ENCODE measurements around the gene BICRA. TPM values are rescaled to one million over a fixed set of nuclear protein-coding genes. Genes with fewer than 3 reads are reported as not detected.

The BICRA gene
- polyA plus RNA-seq, 3 donors: 0.08 to 4.6 TPM; not detected in 1

DNA sequence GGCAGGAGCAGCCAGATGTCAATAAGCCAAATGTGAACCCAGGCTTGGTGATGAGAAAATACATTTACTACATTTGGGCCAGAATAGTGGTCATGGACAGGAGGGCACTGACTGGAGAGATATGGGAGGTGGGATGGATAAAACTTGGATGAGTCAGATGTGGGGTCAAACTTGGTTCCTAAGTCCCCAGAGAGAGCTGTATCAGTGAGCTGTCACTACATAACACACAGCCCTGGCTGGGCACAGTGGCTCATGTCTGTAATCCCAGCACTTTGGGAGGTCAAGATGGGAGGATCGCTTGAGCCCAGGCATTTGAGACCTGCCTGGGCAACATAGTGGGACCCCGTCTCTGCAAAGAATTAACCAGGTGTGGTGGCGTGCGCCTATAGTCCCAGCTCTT lies 52.7 kb downstream of the BICRA start:
- Mint-ChIP-seq H3K4me3 (no peak overlapping the region), H3K4me1 (peaks cover 51% of the 10 kb centered on the region), H3K27me3 (ENCODE audit: low read depth in 3 of 3) (peaks cover 0 to 2% (median 0%) of the 10 kb centered on the region in 3 donors), H3K9me3 (peaks cover 0 to 2% (median 0%) of the 10 kb centered on the region in 7 donors), H3K36me3 (peaks cover 24 to 36% of the 10 kb centered on the region in 2 donors), H3K27ac (peak overlapping the region in 6 of 7 donors; percentile 51 to 96 (median 92))
- intact Hi-C loops (cut with micrococcal nuclease): loop anchor here (5.0 kb wide), 2 partner anchors 49 to 54 kb away; partner anchors contain the start of gene BICRA (in 1 of the 2)
- TF ChIP-seq, protein P1, sequence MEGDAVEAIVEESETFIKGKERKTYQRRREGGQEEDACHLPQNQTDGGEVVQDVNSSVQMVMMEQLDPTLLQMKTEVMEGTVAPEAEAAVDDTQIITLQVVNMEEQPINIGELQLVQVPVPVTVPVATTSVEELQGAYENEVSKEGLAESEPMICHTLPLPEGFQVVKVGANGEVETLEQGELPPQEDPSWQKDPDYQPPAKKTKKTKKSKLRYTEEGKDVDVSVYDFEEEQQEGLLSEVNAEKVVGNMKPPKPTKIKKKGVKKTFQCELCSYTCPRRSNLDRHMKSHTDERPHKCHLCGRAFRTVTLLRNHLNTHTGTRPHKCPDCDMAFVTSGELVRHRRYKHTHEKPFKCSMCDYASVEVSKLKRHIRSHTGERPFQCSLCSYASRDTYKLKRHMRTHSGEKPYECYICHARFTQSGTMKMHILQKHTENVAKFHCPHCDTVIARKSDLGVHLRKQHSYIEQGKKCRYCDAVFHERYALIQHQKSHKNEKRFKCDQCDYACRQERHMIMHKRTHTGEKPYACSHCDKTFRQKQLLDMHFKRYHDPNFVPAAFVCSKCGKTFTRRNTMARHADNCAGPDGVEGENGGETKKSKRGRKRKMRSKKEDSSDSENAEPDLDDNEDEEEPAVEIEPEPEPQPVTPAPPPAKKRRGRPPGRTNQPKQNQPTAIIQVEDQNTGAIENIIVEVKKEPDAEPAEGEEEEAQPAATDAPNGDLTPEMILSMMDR (IDR thresholded peaks at IDR 0.05): no peak
- no peak overlapping the region for H3K4me2 ChIP-seq (replicated peaks; ENCODE audit: extremely low read depth, low read length, poor library complexity, severe bottlenecking)
- H3K79me2 ChIP-seq (ENCODE audit: insufficient read depth, low read length): peaks cover 68% of the 10 kb centered on the region
- no peak overlapping the region for H2AFZ ChIP-seq (ENCODE audit: insufficient read depth, low read depth, low read length, poor library complexity, severe bottlenecking)
- peak overlapping the region in 1 of 2 donors; percentile 78 for H3K27ac ChIP-seq (ENCODE audit: low read depth in 1 of 2, low read length in 2 of 2)
- H3K9ac ChIP-seq (ENCODE audit: insufficient read depth, low read length, poor library complexity, severe bottlenecking): no peak overlapping the region
- H3K4me1 ChIP-seq (ENCODE audit: control insufficient read depth in 1 of 2, insufficient read depth in 2 of 2, low read length in 2 of 2): peaks cover 50 to 51% of the 10 kb centered on the region in 2 donors
- peaks cover 61% of the 10 kb centered on the region for H4K20me1 ChIP-seq (ENCODE audit: insufficient read depth, low read length)
- whole genome bisulfite sequencing (ENCODE audit: insufficient coverage): 90% methylated on average over 4 of the region's 4 CpGs
- no peak overlapping the region for H3K4me3 ChIP-seq (replicated peaks in 1 of 3; ENCODE audit: low read depth in 2 of 3, low read length in 3 of 3)
- H3K9me3 ChIP-seq (replicated peaks in 1 of 2; ENCODE audit: control insufficient read depth in 1 of 2, insufficient read depth in 1 of 2, low read length in 2 of 2): no peaks in the 10 kb centered on the region
- DNase-seq: no peak
- peaks cover 2 to 21% of the 10 kb centered on the region in 2 donors for H3K36me3 ChIP-seq (replicated peaks in 1 of 2; ENCODE audit: control insufficient read depth in 1 of 2, insufficient read depth in 2 of 2, low read length in 2 of 2)
- no peaks in the 10 kb centered on the region for H3K27me3 ChIP-seq (ENCODE audit: control insufficient read depth in 2 of 2, insufficient read depth in 2 of 2, low read length in 2 of 2)

DNA sequence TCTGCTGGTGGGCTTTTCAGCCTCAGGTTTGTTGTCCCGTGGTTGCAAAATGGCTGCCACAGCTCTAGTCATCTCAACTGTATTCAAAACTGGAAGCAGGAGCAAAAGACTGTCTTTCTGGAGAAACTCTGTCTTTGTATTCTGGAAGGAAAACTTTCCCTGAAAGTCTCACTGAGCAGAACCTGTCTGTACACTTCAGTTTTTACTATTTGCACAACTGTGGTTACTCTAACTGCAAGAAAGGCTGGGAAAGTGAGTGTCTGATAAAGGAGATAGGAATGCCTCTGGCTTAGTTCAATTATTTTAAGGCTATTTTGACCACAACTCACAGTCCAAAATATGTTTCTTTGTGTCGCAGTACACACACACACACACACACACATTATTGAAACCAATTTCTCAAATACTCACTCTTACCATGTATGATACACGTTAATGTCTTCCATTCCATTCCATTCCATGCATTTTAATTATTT lies 54.5 kb downstream of the BICRA start:
- TF ChIP-seq, protein P1 (IDR thresholded peaks at IDR 0.05): no peak
- Histone ChIP-seq H3K9me3 (replicated peaks in 1 of 2; ENCODE audit: control insufficient read depth in 1 of 2, insufficient read depth in 1 of 2, low read length in 2 of 2) (no peaks in the 10 kb centered on the region), H3K79me2 (ENCODE audit: insufficient read depth, low read length) (peaks cover 70% of the 10 kb centered on the region), H2AFZ (ENCODE audit: insufficient read depth, low read depth, low read length, poor library complexity, severe bottlenecking) (no peak overlapping the region), H4K20me1 (ENCODE audit: insufficient read depth, low read length) (peaks cover 54% of the 10 kb centered on the region), H3K4me1 (ENCODE audit: control insufficient read depth in 1 of 2, insufficient read depth in 2 of 2, low read length in 2 of 2) (peaks cover 50 to 51% of the 10 kb centered on the region in 2 donors), H3K27me3 (ENCODE audit: control insufficient read depth in 2 of 2, insufficient read depth in 2 of 2, low read length in 2 of 2) (no peaks in the 10 kb centered on the region), H3K4me3 (replicated peaks in 1 of 3; ENCODE audit: low read depth in 2 of 3, low read length in 3 of 3) (peak overlapping the region in 1 of 3 experiments; percentile 51), H3K4me2 (replicated peaks; ENCODE audit: extremely low read depth, low read length, poor library complexity, severe bottlenecking) (peak overlapping the region; percentile 58), H3K27ac (ENCODE audit: low read depth in 1 of 2, low read length in 2 of 2) (peak overlapping the region; percentile 74 to 78), H3K9ac (ENCODE audit: insufficient read depth, low read length, poor library complexity, severe bottlenecking) (peak overlapping the region; percentile 2), H3K36me3 (replicated peaks in 1 of 2; ENCODE audit: control insufficient read depth in 1 of 2, insufficient read depth in 2 of 2, low read length in 2 of 2) (peaks cover 2 to 22% of the 10 kb centered on the region in 2 donors)
- peaks cover 0 to 2% (median 0%) of the 10 kb centered on the region in 7 donors for H3K9me3 Mint-ChIP-seq
- peaks cover 0 to 2% (median 0%) of the 10 kb centered on the region in 3 donors for H3K27me3 Mint-ChIP-seq (ENCODE audit: low read depth in 3 of 3)
- WGBS (ENCODE audit: insufficient coverage): 53% methylated on average over 2 of the region's 3 CpGs
- H3K27ac Mint-ChIP-seq: peak overlapping the region; percentile 86 to 96 (median 94)
- H3K4me1 Mint-ChIP-seq: peaks cover 55% of the 10 kb centered on the region
- H3K36me3 Mint-ChIP-seq: peaks cover 25 to 38% of the 10 kb centered on the region in 2 donors
- DNase-seq: no peak
- peak overlapping the region in 1 of 2 donors; percentile 81 for H3K4me3 Mint-ChIP-seq
- intact Hi-C loops (cut with micrococcal nuclease): loop anchor here (5.0 kb wide), 2 partner anchors 51 to 56 kb away; partner anchors contain the start of gene BICRA (in 1 of the 2)

Data from CD14-positive monocyte (primary cell).